Renal cortical epithelial cell (primary cell): ENCODE results near the gene GARIN3. TPM values are rescaled to one million over a fixed set of nuclear protein-coding genes. Genes with fewer than 3 reads are reported as not detected.
"Not testable (repeated sequence)": the region's sequence is repeated elsewhere in the genome, so short reads cannot be mapped to it uniquely, and the experiment has no call there.

Source experiments
- DNase-seq: peaks from one replicate; pipeline ENCODE4 v3.0.0-alpha.2; 2011; ENCODE audit warnings: low read depth
- total RNA-seq: library from RNA; depleted of rRNA; stranded (reverse); fragments of >200 nt; gene quantifications from 2 replicates; pipeline ENCODE4 v1.2.3, GENCODE V29; 2014

Gene GARIN3
- total RNA-seq, 1 donor from 2014 or later: not detected

- DNase-seq: not testable (repeated sequence)
Measured at GRCh38 chr5:157185122-157185521, 19.1 kb upstream of the GARIN3 start.

- DNase-seq: no peak
Measured at GRCh38 chr5:157184117-157184670, 18.1 kb upstream of the GARIN3 start.

GRCh38 chr5:157182143-157182757 is 16.2 kb upstream of the GARIN3 start:
- no peak for DNase-seq

- DNase-seq: no peak
Measured at GRCh38 chr5:157180374-157181264, 14.6 kb upstream of the GARIN3 start, which contains the start of gene ITK. TSS of gene ITK (plus strand) at chr5:157180840. CDS start at chr5:157180978, 138 bp downstream.

- no peak for DNase-seq
Measured at GRCh38 chr5:157178966-157179365, 12.9 kb upstream of the GARIN3 start.

- DNase-seq: no peak
Measured at GRCh38 chr5:157177953-157178352, 11.9 kb upstream of the GARIN3 start.

- DNase-seq: no peak
Measured at GRCh38 chr5:157175071-157175612, 9.1 kb upstream of the GARIN3 start.

- no peak for DNase-seq
Measured at GRCh38 chr5:157172403-157172802, 6.3 kb upstream of the GARIN3 start.

- DNase-seq: no peak
Measured at GRCh38 chr5:157168286-157168685, 2.2 kb upstream of the GARIN3 start.

- DNase-seq: peak; percentile 76
Measured at GRCh38 chr5:157167214-157167621, 1.2 kb upstream of the GARIN3 start.

GRCh38 chr5:157165668-157166067 is 396 bp downstream of the GARIN3 start:
- no peak for DNase-seq

- no peak for DNase-seq
Measured at GRCh38 chr5:157165261-157165660, 803 bp downstream of the GARIN3 start.

GRCh38 chr5:157164521-157164920 is 1.5 kb downstream of the GARIN3 start:
- DNase-seq: no peak

GRCh38 chr5:157162919-157163510 is 3.0 kb downstream of the GARIN3 start:
- DNase-seq: no peak

GRCh38 chr5:157161996-157162395 is 4.1 kb downstream of the GARIN3 start:
- DNase-seq: no peak

- DNase-seq: no peak
Measured at GRCh38 chr5:157160001-157160400, 6.1 kb downstream of the GARIN3 start.

- DNase-seq: no peak
Measured at GRCh38 chr5:157159209-157159751, 6.8 kb downstream of the GARIN3 start.

- no peak for DNase-seq
Measured at GRCh38 chr5:157157293-157157891, 8.7 kb downstream of the GARIN3 start.

GRCh38 chr5:157155297-157155696 is 10.8 kb downstream of the GARIN3 start:
- no peak for DNase-seq

- no peak for DNase-seq
Measured at GRCh38 chr5:157150995-157151394, 15.1 kb downstream of the GARIN3 start.
